ENCODE measurements around the gene PIGS. TPM values are rescaled to one million over a fixed set of nuclear protein-coding genes. Genes with fewer than 3 reads are reported as not detected.

PIGS gene
- total and polyA plus RNA-seq, 2 of the 13 experiments (the other 11 are each of a cell fraction or from before 2014, with no cell fraction given) = 31.7 to 42.6 TPM

DNA sequence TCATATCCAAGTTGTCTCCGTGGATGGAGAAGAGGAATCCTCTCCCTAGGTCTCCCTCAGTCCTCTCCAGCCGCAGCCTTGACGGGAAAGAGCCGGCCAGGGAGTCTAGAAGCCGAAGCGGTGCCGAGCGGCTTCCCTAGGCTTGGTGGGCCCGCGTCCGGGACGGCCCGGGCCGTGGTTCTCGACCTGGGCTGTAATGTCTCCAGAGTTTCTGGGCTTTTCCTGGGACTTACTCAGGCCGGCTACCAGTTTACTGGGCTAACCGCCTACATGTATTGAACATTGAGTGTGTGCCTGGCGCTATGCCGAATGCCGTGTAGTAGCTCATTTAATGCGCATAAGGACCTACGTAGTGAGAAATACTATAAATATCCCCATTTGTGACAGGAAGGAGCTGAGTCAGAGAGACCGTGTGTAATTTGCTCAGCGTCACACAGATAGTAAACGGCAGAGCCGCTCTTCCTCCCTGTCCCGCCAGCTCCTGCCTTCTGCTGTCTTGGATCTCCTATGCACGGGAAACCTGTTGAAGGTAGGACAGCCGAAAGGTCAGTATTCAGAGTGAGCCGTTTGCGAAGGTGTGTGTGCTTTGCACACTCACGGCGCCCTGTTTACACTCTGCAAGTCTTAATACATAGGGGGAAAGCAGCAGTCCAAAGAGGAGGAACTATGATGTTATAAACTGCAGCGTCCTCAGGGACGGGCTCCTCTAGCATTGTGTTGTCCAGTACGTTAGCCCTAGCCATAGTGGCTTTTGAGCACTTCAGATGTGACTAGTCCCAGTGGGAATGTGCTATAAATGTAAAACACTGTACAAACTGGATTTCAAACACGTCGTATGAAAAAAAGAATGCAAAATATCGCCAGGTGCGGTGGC lies 28.2 kb upstream of the PIGS start (continued):
- peak; percentile 38 for TF ChIP-seq KDM2A (CRISPR knock-in tag; IDR thresholded peaks at IDR 0.05; ENCODE audit: borderline replicate concordance, low read depth)
- TF ChIP-seq ARID2 (CRISPR knock-in tag; IDR thresholded peaks at IDR 0.05; ENCODE audit: borderline replicate concordance) = no peak
- TF ChIP-seq, protein P1, sequence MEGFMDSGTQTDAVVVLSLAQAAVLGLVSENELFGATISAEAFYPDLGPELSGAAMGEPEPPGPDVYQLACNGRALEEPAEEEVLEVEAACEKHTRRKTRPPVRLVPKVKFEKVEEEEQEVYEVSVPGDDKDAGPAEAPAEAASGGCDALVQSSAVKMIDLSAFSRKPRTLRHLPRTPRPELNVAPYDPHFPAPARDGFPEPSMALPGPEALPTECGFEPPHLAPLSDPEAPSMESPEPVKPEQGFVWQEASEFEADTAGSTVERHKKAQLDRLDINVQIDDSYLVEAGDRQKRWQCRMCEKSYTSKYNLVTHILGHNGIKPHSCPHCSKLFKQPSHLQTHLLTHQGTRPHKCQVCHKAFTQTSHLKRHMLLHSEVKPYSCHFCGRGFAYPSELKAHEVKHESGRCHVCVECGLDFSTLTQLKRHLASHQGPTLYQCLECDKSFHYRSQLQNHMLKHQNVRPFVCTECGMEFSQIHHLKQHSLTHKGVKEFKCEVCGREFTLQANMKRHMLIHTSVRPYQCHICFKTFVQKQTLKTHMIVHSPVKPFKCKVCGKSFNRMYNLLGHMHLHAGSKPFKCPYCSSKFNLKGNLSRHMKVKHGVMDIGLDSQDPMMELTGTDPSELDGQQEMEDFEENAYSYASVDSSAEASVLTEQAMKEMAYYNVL (CRISPR knock-in tag; IDR thresholded peaks at IDR 0.05; ENCODE audit: borderline replicate concordance) = no peak
- no peak for TF ChIP-seq RFX1 (IDR thresholded peaks at IDR 0.05)
- TF ChIP-seq, protein P2, sequence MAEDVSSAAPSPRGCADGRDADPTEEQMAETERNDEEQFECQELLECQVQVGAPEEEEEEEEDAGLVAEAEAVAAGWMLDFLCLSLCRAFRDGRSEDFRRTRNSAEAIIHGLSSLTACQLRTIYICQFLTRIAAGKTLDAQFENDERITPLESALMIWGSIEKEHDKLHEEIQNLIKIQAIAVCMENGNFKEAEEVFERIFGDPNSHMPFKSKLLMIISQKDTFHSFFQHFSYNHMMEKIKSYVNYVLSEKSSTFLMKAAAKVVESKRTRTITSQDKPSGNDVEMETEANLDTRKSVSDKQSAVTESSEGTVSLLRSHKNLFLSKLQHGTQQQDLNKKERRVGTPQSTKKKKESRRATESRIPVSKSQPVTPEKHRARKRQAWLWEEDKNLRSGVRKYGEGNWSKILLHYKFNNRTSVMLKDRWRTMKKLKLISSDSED (CRISPR knock-in tag; IDR thresholded peaks at IDR 0.05) = no peak
- TF ChIP-seq, protein P3, sequence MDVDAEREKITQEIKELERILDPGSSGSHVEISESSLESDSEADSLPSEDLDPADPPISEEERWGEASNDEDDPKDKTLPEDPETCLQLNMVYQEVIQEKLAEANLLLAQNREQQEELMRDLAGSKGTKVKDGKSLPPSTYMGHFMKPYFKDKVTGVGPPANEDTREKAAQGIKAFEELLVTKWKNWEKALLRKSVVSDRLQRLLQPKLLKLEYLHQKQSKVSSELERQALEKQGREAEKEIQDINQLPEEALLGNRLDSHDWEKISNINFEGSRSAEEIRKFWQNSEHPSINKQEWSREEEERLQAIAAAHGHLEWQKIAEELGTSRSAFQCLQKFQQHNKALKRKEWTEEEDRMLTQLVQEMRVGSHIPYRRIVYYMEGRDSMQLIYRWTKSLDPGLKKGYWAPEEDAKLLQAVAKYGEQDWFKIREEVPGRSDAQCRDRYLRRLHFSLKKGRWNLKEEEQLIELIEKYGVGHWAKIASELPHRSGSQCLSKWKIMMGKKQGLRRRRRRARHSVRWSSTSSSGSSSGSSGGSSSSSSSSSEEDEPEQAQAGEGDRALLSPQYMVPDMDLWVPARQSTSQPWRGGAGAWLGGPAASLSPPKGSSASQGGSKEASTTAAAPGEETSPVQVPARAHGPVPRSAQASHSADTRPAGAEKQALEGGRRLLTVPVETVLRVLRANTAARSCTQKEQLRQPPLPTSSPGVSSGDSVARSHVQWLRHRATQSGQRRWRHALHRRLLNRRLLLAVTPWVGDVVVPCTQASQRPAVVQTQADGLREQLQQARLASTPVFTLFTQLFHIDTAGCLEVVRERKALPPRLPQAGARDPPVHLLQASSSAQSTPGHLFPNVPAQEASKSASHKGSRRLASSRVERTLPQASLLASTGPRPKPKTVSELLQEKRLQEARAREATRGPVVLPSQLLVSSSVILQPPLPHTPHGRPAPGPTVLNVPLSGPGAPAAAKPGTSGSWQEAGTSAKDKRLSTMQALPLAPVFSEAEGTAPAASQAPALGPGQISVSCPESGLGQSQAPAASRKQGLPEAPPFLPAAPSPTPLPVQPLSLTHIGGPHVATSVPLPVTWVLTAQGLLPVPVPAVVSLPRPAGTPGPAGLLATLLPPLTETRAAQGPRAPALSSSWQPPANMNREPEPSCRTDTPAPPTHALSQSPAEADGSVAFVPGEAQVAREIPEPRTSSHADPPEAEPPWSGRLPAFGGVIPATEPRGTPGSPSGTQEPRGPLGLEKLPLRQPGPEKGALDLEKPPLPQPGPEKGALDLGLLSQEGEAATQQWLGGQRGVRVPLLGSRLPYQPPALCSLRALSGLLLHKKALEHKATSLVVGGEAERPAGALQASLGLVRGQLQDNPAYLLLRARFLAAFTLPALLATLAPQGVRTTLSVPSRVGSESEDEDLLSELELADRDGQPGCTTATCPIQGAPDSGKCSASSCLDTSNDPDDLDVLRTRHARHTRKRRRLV (CRISPR knock-in tag; IDR thresholded peaks at IDR 0.05) = no peak
- TF ChIP-seq, protein P4, sequence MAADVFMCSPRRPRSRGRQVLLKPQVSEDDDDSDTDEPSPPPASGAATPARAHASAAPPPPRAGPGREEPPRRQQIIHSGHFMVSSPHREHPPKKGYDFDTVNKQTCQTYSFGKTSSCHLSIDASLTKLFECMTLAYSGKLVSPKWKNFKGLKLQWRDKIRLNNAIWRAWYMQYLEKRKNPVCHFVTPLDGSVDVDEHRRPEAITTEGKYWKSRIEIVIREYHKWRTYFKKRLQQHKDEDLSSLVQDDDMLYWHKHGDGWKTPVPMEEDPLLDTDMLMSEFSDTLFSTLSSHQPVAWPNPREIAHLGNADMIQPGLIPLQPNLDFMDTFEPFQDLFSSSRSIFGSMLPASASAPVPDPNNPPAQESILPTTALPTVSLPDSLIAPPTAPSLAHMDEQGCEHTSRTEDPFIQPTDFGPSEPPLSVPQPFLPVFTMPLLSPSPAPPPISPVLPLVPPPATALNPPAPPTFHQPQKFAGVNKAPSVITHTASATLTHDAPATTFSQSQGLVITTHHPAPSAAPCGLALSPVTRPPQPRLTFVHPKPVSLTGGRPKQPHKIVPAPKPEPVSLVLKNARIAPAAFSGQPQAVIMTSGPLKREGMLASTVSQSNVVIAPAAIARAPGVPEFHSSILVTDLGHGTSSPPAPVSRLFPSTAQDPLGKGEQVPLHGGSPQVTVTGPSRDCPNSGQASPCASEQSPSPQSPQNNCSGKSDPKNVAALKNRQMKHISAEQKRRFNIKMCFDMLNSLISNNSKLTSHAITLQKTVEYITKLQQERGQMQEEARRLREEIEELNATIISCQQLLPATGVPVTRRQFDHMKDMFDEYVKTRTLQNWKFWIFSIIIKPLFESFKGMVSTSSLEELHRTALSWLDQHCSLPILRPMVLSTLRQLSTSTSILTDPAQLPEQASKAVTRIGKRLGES (CRISPR knock-in tag; IDR thresholded peaks at IDR 0.05; ENCODE audit: borderline replicate concordance) = no peak
- no peak for TF ChIP-seq NFE2L2 (IDR thresholded peaks at IDR 0.05; ENCODE audit: low read length)
- no peak for TF ChIP-seq FOXO1 (CRISPR knock-in tag; IDR thresholded peaks at IDR 0.05)
- TF ChIP-seq RBAK (CRISPR knock-in tag; IDR thresholded peaks at IDR 0.05) = no peak
- TF ChIP-seq U2AF1 (optimal IDR thresholded peaks at IDR 0.05; ENCODE audit: low read depth, low read length) = peak; percentile 21
- TF ChIP-seq NFYC (CRISPR knock-in tag; IDR thresholded peaks at IDR 0.05) = no peak
- TF ChIP-seq ZNF160 (CRISPR knock-in tag; IDR thresholded peaks at IDR 0.05) = no peak
- no peak for TF ChIP-seq RFXAP (CRISPR knock-in tag; IDR thresholded peaks at IDR 0.05; ENCODE audit: borderline replicate concordance)
- no peak for TF ChIP-seq XRCC5 (optimal IDR thresholded peaks at IDR 0.05; ENCODE audit: low read length)
- TF ChIP-seq, protein P5, sequence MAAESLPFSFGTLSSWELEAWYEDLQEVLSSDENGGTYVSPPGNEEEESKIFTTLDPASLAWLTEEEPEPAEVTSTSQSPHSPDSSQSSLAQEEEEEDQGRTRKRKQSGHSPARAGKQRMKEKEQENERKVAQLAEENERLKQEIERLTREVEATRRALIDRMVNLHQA (CRISPR knock-in tag; IDR thresholded peaks at IDR 0.05) = no peak
- TF ChIP-seq ZNF20 (CRISPR knock-in tag; IDR thresholded peaks at IDR 0.05) = no peak
- no peak for TF ChIP-seq POLR2AphosphoS2 (IDR thresholded peaks at IDR 0.05; ENCODE audit: low read depth, low read length)
